VCaP (cell line): ENCODE results near the gene HPSE.
A peak's percentile ranks its signal among the peaks of the same experiment; 100 is the strongest.

Source experiments
- H3K27ac ChIP-seq: fragments of 450-650 bp; 2 replicates; pipeline ENCODE4 v1.5.1; 2017
- CTCF ChIP-seq: fragments of 450-650 bp; conservative IDR thresholded peaks from 2 replicates; pipeline ENCODE4 v1.5.1; 2017; ENCODE audit warnings: mild to moderate bottlenecking, moderate library complexity

Gene HPSE

GRCh38 chr4:83370640-83370906 lies 35.9 kb upstream of the HPSE start:
- H3K27ac ChIP-seq = no peak overlapping the region
- TF ChIP-seq CTCF = no peak

GRCh38 chr4:83369831-83370639 lies 35.4 kb upstream of the HPSE start:
- H3K27ac ChIP-seq = no peak overlapping the region
- TF ChIP-seq CTCF = no peak

- TF ChIP-seq CTCF = no peak
- no peak overlapping the region for H3K27ac ChIP-seq
Observed at GRCh38 chr4:83364312-83364711, 29.7 kb upstream of the HPSE start.

GRCh38 chr4:83362492-83363329 lies 28.1 kb upstream of the HPSE start:
- H3K27ac ChIP-seq = 0 out of 2 replicates have a peak overlapping the region, but pooled peaks have one; percentile 14
- peak; percentile 56 for TF ChIP-seq CTCF

GRCh38 chr4:83361416-83362103 lies 26.9 kb upstream of the HPSE start:
- H3K27ac ChIP-seq = no peak overlapping the region
- no peak for TF ChIP-seq CTCF

- TF ChIP-seq CTCF = no peak
- H3K27ac ChIP-seq = no peak overlapping the region
Observed at GRCh38 chr4:83360018-83360417, 25.4 kb upstream of the HPSE start.

GRCh38 chr4:83358410-83358809 lies 23.8 kb upstream of the HPSE start:
- no peak overlapping the region for H3K27ac ChIP-seq
- TF ChIP-seq CTCF = no peak
